Esophagus muscularis mucosa (tissue), 3 donors: ENCODE data around the gene CXADR.

Experiments
- CTCF ChIP-seq, 3 experiments: fragments of 200-600 bp in 2 of 3; fragments of 450-650 bp in 1 of 3; sonication (generic) in 2 of 3; IDR thresholded peaks; one replicate each; pipeline ENCODE4 v1.5.1; 2017 to 2019; ENCODE audit warnings: antibody characterized with exemption in 3 of 3, mild to moderate bottlenecking in 2 of 3, moderate library complexity in 1 of 3
- POLR2A ChIP-seq: fragments of 450-650 bp; IDR thresholded peaks from one replicate; pipeline ENCODE4 v1.6.1; 2017; ENCODE audit warnings: antibody characterized with exemption, moderate library complexity, mild to moderate bottlenecking, low read depth

- TF ChIP-seq POLR2A = no peak
- no peak for TF ChIP-seq CTCF (IDR thresholded peaks at IDR 0.05)
These were observed 29.9 kb upstream of the CXADR start for GRCh38 chr21:17482928-17483327.
